ENCODE measurements around the gene UNC5A.

UNC5A gene

DNA sequence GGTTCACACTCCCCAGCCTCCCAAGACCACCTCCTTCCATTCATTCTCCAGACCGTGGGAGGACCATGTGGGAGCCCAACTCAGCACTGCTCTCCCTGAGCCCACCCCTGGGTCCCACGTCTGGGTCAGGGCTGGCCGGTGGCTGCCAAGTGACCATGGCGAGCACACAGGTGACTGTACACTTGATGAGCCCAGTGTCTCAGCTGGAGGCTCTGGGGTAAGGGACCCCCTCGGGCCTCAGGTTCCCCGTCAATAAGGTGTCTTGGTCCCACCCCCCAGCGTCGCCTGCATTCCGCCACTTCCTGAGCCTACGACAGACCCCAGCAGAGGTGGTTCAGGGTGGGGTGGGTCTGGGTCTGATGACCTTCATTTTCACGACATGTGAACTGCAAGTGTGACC, 50.0 kb downstream of the UNC5A start:
- Histone ChIP-seq H3K27me3 (ENCODE audit: insufficient read depth, poor library complexity, severe bottlenecking) (peaks cover 20% of the 10 kb centered on the region), H3K27ac (replicated peaks) (no peak overlapping the region), H3K4me3 (replicated peaks; ENCODE audit: insufficient read depth, low read length) (no peak overlapping the region)
- TF ChIP-seq, protein P1, sequence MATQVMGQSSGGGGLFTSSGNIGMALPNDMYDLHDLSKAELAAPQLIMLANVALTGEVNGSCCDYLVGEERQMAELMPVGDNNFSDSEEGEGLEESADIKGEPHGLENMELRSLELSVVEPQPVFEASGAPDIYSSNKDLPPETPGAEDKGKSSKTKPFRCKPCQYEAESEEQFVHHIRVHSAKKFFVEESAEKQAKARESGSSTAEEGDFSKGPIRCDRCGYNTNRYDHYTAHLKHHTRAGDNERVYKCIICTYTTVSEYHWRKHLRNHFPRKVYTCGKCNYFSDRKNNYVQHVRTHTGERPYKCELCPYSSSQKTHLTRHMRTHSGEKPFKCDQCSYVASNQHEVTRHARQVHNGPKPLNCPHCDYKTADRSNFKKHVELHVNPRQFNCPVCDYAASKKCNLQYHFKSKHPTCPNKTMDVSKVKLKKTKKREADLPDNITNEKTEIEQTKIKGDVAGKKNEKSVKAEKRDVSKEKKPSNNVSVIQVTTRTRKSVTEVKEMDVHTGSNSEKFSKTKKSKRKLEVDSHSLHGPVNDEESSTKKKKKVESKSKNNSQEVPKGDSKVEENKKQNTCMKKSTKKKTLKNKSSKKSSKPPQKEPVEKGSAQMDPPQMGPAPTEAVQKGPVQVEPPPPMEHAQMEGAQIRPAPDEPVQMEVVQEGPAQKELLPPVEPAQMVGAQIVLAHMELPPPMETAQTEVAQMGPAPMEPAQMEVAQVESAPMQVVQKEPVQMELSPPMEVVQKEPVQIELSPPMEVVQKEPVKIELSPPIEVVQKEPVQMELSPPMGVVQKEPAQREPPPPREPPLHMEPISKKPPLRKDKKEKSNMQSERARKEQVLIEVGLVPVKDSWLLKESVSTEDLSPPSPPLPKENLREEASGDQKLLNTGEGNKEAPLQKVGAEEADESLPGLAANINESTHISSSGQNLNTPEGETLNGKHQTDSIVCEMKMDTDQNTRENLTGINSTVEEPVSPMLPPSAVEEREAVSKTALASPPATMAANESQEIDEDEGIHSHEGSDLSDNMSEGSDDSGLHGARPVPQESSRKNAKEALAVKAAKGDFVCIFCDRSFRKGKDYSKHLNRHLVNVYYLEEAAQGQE (IDR thresholded peaks at IDR 0.05; ENCODE audit: insufficient replicate concordance, low read depth) = no peak
- TF ChIP-seq POLR2AphosphoS5 (IDR thresholded peaks at IDR 0.05; ENCODE audit: low read depth) (no peak), SPI1 (IDR thresholded peaks at IDR 0.05; ENCODE audit: borderline replicate concordance, low read depth) (no peak), GABPA (IDR thresholded peaks at IDR 0.05; ENCODE audit: low read depth) (no peak)
- TF ChIP-seq, protein P2, sequence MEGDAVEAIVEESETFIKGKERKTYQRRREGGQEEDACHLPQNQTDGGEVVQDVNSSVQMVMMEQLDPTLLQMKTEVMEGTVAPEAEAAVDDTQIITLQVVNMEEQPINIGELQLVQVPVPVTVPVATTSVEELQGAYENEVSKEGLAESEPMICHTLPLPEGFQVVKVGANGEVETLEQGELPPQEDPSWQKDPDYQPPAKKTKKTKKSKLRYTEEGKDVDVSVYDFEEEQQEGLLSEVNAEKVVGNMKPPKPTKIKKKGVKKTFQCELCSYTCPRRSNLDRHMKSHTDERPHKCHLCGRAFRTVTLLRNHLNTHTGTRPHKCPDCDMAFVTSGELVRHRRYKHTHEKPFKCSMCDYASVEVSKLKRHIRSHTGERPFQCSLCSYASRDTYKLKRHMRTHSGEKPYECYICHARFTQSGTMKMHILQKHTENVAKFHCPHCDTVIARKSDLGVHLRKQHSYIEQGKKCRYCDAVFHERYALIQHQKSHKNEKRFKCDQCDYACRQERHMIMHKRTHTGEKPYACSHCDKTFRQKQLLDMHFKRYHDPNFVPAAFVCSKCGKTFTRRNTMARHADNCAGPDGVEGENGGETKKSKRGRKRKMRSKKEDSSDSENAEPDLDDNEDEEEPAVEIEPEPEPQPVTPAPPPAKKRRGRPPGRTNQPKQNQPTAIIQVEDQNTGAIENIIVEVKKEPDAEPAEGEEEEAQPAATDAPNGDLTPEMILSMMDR (IDR thresholded peaks at IDR 0.05; ENCODE audit: insufficient read depth, low read length) = no peak
- DNase-seq (ENCODE audit: low read depth in 1 of 2, low spot score in 1 of 2) = no peak

DNA sequence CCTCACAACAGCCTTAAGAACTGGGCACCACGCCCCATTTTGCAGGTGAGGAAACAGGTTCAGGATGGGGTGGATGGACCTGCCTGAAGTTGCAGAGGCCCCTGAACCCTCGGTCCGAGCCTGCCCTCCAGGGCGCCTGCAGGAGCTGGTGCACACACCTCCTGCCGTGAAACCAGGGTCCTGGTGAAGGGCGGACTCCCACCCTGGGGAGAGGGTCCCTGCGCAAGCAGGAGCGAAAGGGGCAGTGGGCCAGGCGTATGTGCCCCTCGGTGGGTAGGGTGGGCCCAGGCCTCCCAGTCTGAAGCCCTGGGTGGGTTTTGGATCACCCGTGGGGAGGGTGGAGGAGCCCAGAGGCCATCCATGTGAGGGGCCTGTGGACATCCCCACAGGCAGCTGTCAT, 50.9 kb downstream of the UNC5A start:
- Histone ChIP-seq H3K27me3 (ENCODE audit: insufficient read depth, poor library complexity, severe bottlenecking) (peaks cover 20% of the 10 kb centered on the region), H3K4me3 (replicated peaks; ENCODE audit: insufficient read depth, low read length) (no peak overlapping the region), H3K27ac (replicated peaks) (no peak overlapping the region)
- no peak for DNase-seq (ENCODE audit: low read depth in 1 of 2, low spot score in 1 of 2)
- TF ChIP-seq POLR2AphosphoS5 (IDR thresholded peaks at IDR 0.05; ENCODE audit: low read depth) (no peak), SPI1 (IDR thresholded peaks at IDR 0.05; ENCODE audit: borderline replicate concordance, low read depth) (no peak), GABPA (IDR thresholded peaks at IDR 0.05; ENCODE audit: low read depth) (no peak)
- TF ChIP-seq, protein P2 (IDR thresholded peaks at IDR 0.05; ENCODE audit: insufficient read depth, low read length) = no peak
- TF ChIP-seq, protein P1 (IDR thresholded peaks at IDR 0.05; ENCODE audit: insufficient replicate concordance, low read depth) = no peak

DNA sequence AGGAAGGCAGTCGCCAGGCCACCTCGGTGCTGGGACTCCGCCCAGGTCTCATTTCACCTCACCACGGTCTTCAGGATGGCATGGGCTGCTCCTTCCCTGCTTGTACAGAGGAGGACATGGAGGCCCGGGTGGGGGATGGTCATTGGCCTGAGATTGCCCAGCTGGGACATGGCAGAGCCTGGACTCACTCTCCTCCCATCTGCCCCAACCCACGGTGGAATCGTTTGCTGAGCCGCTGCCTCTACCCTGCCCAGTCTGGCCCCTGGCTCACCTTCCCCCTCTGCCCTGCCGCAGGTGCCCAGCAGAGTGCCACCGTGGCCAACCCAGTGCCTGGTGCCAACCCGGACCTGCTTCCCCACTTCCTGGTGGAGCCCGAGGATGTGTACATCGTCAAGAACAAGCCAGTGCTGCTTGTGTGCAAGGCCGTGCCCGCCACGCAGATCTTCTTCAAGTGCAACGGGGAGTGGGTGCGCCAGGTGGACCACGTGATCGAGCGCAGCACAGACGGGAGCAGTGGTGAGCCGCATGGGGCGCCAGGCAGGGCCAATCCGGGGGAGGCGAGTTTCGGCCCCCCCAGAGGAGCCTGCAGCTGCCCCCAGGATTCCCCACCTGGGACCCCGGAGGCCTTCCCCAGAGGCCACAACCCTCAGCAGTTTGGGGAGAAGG, 52.1 kb downstream of the UNC5A start:
- TF ChIP-seq, protein P2 (IDR thresholded peaks at IDR 0.05; ENCODE audit: insufficient read depth, low read length) = no peak
- TF ChIP-seq GABPA (IDR thresholded peaks at IDR 0.05; ENCODE audit: low read depth) (no peak), SPI1 (IDR thresholded peaks at IDR 0.05; ENCODE audit: borderline replicate concordance, low read depth) (no peak), POLR2AphosphoS5 (IDR thresholded peaks at IDR 0.05; ENCODE audit: low read depth) (no peak)
- TF ChIP-seq, protein P1 (IDR thresholded peaks at IDR 0.05; ENCODE audit: insufficient replicate concordance, low read depth) = no peak
- Histone ChIP-seq H3K4me3 (replicated peaks; ENCODE audit: insufficient read depth, low read length) (no peak overlapping the region), H3K27me3 (ENCODE audit: insufficient read depth, poor library complexity, severe bottlenecking) (peaks cover 28% of the 10 kb centered on the region), H3K27ac (replicated peaks) (no peak overlapping the region)
- DNase-seq (ENCODE audit: low read depth in 1 of 2, low spot score in 1 of 2) = no peak
